Measurements from ENCODE around the gene TOP1. TPM values are rescaled to one million over a fixed set of nuclear protein-coding genes. Genes with fewer than 3 reads are reported as not detected.

Gene TOP1
- polyA plus RNA-seq, 6 donors from 2014 or later, result 6.1 to 17.2 (median 13.6) TPM

DNA sequence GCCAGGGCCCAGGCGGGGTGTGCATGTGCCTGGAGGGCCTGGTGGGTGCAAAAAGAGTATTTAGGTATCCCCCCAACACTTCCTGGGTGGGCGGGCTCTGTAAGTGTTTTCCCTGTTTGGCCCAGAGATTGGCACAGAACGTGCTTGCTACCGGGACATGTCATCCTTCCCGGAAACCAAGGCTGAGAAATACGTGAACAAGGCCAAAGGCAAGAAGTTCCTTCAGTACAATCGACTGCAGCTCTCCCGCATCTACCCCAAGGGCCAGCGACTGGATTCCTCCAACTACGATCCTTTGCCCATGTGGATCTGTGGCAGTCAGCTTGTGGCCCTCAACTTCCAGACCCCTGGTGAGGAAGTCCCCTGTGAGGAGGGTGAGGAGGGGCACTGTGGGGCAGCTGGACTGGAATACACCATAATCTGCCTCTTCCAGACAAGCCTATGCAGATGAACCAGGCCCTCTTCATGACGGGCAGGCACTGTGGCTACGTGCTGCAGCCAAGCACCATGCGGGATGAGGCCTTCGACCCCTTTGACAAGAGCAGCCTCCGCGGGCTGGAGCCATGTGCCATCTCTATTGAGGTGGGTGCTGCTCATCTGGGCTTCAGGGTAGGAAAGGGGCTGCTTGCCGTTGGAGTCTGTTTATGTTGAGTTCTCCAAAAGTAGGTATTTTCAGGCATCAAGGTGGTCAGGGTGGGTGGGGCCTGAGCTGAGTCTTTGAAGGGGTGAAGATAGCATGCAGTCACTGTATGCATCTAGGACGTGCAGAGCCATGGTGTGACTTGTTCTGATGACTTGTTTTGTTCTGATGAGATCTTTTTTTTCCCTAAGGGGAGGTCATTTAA is 143.9 kb downstream of the TOP1 start:
- no peak for DNase-seq
- Mint-ChIP-seq H3K4me1 (peaks cover 0 to 9% (median 8%) of the 10 kb centered on the region in 3 donors), H3K27me3 (peaks cover 0 to 18% (median 0%) of the 10 kb centered on the region in 3 donors), H3K27ac (peak overlapping the region in 1 of 6 donors; percentile 88), H3K4me3 (no peak overlapping the region), H3K9me3 (no peaks in the 10 kb centered on the region), H3K36me3 (peaks cover 6 to 15% of the 10 kb centered on the region in 2 donors)
- ATAC-seq (ENCODE audit: low read depth in 2 of 2), result no peak

DNA sequence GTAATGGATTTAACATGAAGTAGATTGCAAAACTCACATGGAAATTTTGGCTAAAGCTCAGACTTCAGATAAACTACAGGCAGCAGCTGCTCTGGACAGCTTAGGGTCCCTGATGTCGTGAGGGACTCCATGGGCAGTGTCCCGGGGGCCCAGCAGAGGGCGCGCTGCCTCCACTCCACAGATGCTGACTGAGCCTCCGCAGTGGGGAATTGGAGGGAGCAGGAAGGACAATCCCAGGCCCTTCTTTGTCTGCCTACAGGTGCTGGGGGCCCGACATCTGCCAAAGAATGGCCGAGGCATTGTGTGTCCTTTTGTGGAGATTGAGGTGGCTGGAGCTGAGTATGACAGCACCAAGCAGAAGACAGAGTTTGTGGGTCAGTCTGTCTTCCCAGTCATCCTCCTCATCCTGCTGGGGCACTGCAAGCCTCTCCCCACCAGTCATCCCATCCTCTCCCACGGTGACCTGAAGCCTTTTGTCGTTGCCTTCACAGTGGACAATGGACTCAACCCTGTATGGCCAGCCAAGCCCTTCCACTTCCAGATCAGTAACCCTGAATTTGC is 144.6 kb downstream of the TOP1 start:
- no peaks in the 10 kb centered on the region for H3K9me3 Mint-ChIP-seq
- no peak overlapping the region for H3K4me3 Mint-ChIP-seq
- H3K27me3 Mint-ChIP-seq, result peaks cover 0 to 18% (median 0%) of the 10 kb centered on the region in 3 donors
- peaks cover 0 to 2% (median under 1%) of the 10 kb centered on the region in 3 donors for H3K4me1 Mint-ChIP-seq
- H3K27ac Mint-ChIP-seq, result peak overlapping the region in 2 of 6 donors; percentile 11 to 12
- peak; percentile 81 to 84 for ATAC-seq (ENCODE audit: low read depth in 2 of 2)
- peak; percentile 59 for DNase-seq
- H3K36me3 Mint-ChIP-seq, result peaks cover 6 to 14% of the 10 kb centered on the region in 2 donors

GRCh38 chr20:41173791-41174341 is 145.2 kb downstream of the TOP1 start:
- no peaks in the 10 kb centered on the region for H3K9me3 Mint-ChIP-seq
- DNase-seq (no peak), ATAC-seq (ENCODE audit: low read depth in 2 of 2) (no peak)
- H3K4me1 Mint-ChIP-seq, result peaks cover 0 to 2% (median 2%) of the 10 kb centered on the region in 3 donors
- H3K27ac Mint-ChIP-seq, result no peak overlapping the region
- peaks cover 6 to 14% of the 10 kb centered on the region in 2 donors for H3K36me3 Mint-ChIP-seq
- peaks cover 0 to 18% (median 0%) of the 10 kb centered on the region in 3 donors for H3K27me3 Mint-ChIP-seq
- H3K4me3 Mint-ChIP-seq, result no peak overlapping the region

Other genes starting within 250 kb of the TOP1 start
- 10 to 100 TPM in 2 of 6 donors, 1 to 10 TPM in 4; 1.6 to 18.1 (median 8.0) TPM for gene PLCG1, start 108.7 kb downstream of the TOP1 start, polyA plus RNA-seq (ENCODE audit: low read depth in 6 of 6)

All from naive B cell (primary cell).